ENCODE results near the gene DHX15.

GRCh38 chr4:24578364-24578763 is 6.0 kb downstream of the DHX15 start:
- TF ChIP-seq CTCF (IDR thresholded peaks at IDR 0.05) (no peak), POLR2A (IDR thresholded peaks at IDR 0.05) (no peak), EP300 (IDR thresholded peaks at IDR 0.05) (no peak)
